Trophoblast cell (in vitro differentiated cells and primary cell): Measurements from ENCODE around the gene ETV7.

Source experiments
- DNase-seq, 2 donors: peaks; one replicate each; pipeline ENCODE4 v3.0.0-alpha.2; 2016
- H2AFZ ChIP-seq: 2 replicates; pipeline ENCODE4 v1.6.1; 2013; ENCODE audit warnings: low read length, moderate library complexity, mild to moderate bottlenecking; ENCODE audit not compliant: insufficient read depth, poor library complexity
- H2AK5ac ChIP-seq: 2 replicates; pipeline ENCODE4 v1.6.1; 2013; ENCODE audit warnings: mild to moderate bottlenecking, low read length
- H2BK120ac ChIP-seq: 2 replicates; pipeline ENCODE4 v1.6.1; 2013; ENCODE audit warnings: low read length, mild to moderate bottlenecking, moderate library complexity; ENCODE audit not compliant: insufficient read depth, poor library complexity
- H2BK12ac ChIP-seq: 2 replicates; pipeline ENCODE4 v1.6.1; 2013; ENCODE audit warnings: mild to moderate bottlenecking, low read length, moderate library complexity
- H2BK5ac ChIP-seq: 2 replicates; pipeline ENCODE4 v1.6.1; 2013; ENCODE audit warnings: low read length, low read depth, moderate library complexity, mild to moderate bottlenecking; ENCODE audit not compliant: poor library complexity
- H3K14ac ChIP-seq: 2 replicates; pipeline ENCODE4 v1.6.1; 2013; ENCODE audit warnings: mild to moderate bottlenecking, low read length
- H3K18ac ChIP-seq: 2 replicates; pipeline ENCODE4 v1.6.1; 2013; ENCODE audit warnings: mild to moderate bottlenecking, low read length
- H3K23ac ChIP-seq: 2 replicates; pipeline ENCODE4 v1.6.1; 2013; ENCODE audit warnings: low read length
- H3K27ac ChIP-seq: 2 replicates; pipeline ENCODE4 v1.5.1; 2013; ENCODE audit warnings: low read depth, mild to moderate bottlenecking, inconsistent platforms, low read length, moderate library complexity
- H3K27me3 ChIP-seq: 2 replicates; pipeline ENCODE4 v1.6.1; 2013; ENCODE audit warnings: inconsistent platforms, mild to moderate bottlenecking, low read length, moderate library complexity; ENCODE audit not compliant: insufficient read depth
- H3K36me3 ChIP-seq, 2 experiments: 1 replicate in 1 of 2; 2 replicates in 1 of 2; pipeline ENCODE4 v1.6.1; 2013; ENCODE audit warnings: low read length in 2 of 2, mild to moderate bottlenecking in 2 of 2, moderate library complexity in 1 of 2; ENCODE audit not compliant: insufficient read depth in 2 of 2, control insufficient read depth in 1 of 2
- H3K4ac ChIP-seq: 2 replicates; pipeline ENCODE4 v1.6.1; 2013; ENCODE audit warnings: low read depth, mild to moderate bottlenecking, low read length, moderate library complexity
- H3K4me1 ChIP-seq, 2 experiments: 1 replicate in 1 of 2; 2 replicates in 1 of 2; pipeline ENCODE4 v1.6.1; 2013; ENCODE audit warnings: low read length in 2 of 2, mild to moderate bottlenecking in 2 of 2, moderate library complexity in 1 of 2; ENCODE audit not compliant: insufficient read depth in 2 of 2, control insufficient read depth in 1 of 2
- H3K4me2 ChIP-seq: 2 replicates; pipeline ENCODE4 v1.6.1; 2013; ENCODE audit warnings: inconsistent platforms, mild to moderate bottlenecking, low read length, moderate library complexity
- H3K4me3 ChIP-seq: 2 replicates; pipeline ENCODE4 v1.5.1; 2013; ENCODE audit warnings: mild to moderate bottlenecking, low read depth, low read length, inconsistent platforms
- H3K79me1 ChIP-seq: one replicate; pipeline ENCODE4 v1.6.1; 2013; ENCODE audit warnings: low read length
- H3K79me2 ChIP-seq: 2 replicates; pipeline ENCODE4 v1.6.1; 2013; ENCODE audit warnings: low read length, mild to moderate bottlenecking; ENCODE audit not compliant: control insufficient read depth, insufficient read depth, poor library complexity
- H3K9ac ChIP-seq: 2 replicates; pipeline ENCODE4 v1.6.1; 2013; ENCODE audit warnings: mild to moderate bottlenecking, low read length
- H3K9me3 ChIP-seq: 2 replicates; pipeline ENCODE4 v1.6.1; 2013; ENCODE audit warnings: low read depth, mild to moderate bottlenecking, control low read depth, inconsistent platforms, low read length; ENCODE audit not compliant: insufficient read depth
- H4K12ac ChIP-seq: 2 replicates; pipeline ENCODE4 v1.6.1; 2013; ENCODE audit warnings: low read depth, mild to moderate bottlenecking, low read length, moderate library complexity
- H4K8ac ChIP-seq: 2 replicates; pipeline ENCODE4 v1.6.1; 2013; ENCODE audit warnings: low read depth, mild to moderate bottlenecking, low read length, moderate library complexity
- H4K91ac ChIP-seq: one replicate; pipeline ENCODE4 v1.6.1; 2013; ENCODE audit warnings: low read depth, mild to moderate bottlenecking, low read length, moderate library complexity
- WGBS: extraction: QIAGEN DNeasy Blood & Tissue Kit; methylation state at CpG from one replicate; pipeline ENCODE4 v1.1.7; 2013; ENCODE audit warnings: missing lambda C conversion rate; ENCODE audit not compliant: insufficient read length, insufficient coverage; ENCODE audit errors: extremely low coverage; 5-methylcytosine and 5-hydroxymethylcytosine counted together

ETV7 gene

GRCh38 chr6:36370638-36371037 lies 16.8 kb downstream of the ETV7 start:
- H2AK5ac ChIP-seq = no peak overlapping the region
- no peak overlapping the region for H3K23ac ChIP-seq
- H3K27ac ChIP-seq = no peak overlapping the region
- no CpG with 5 or more reads among the region's 2 CpGs for WGBS
- no peak overlapping the region for H4K8ac ChIP-seq
- DNase-seq = no peak
- H2BK5ac ChIP-seq = no peak overlapping the region
- H3K14ac ChIP-seq = no peak overlapping the region
- no peak overlapping the region for H4K91ac ChIP-seq
- no peaks in the 10 kb centered on the region for H3K79me1 ChIP-seq
- no peak overlapping the region for H3K18ac ChIP-seq
- H2AFZ ChIP-seq = no peak overlapping the region
- H2BK12ac ChIP-seq = no peak overlapping the region
- no peaks in the 10 kb centered on the region for H3K9me3 ChIP-seq
- H3K4me3 ChIP-seq = no peak overlapping the region
- no peaks in the 10 kb centered on the region for H3K79me2 ChIP-seq
- no peak overlapping the region for H3K9ac ChIP-seq
- no peak overlapping the region for H3K4ac ChIP-seq
- H3K36me3 ChIP-seq = no peaks in the 10 kb centered on the region
- no peak overlapping the region for H2BK120ac ChIP-seq
- no peak overlapping the region for H4K12ac ChIP-seq
- no peaks in the 10 kb centered on the region for H3K27me3 ChIP-seq
- H3K4me1 ChIP-seq = peaks cover 4 to 9% of the 10 kb centered on the region in 2 experiments
- H3K4me2 ChIP-seq = no peak overlapping the region

GRCh38 chr6:36368921-36369865 lies 18.3 kb downstream of the ETV7 start:
- Histone ChIP-seq H3K4me1 (peaks cover 4 to 9% of the 10 kb centered on the region in 2 experiments), H3K4ac (no peak overlapping the region), H2BK120ac (no peak overlapping the region), H3K4me2 (no peak overlapping the region), H3K9ac (no peak overlapping the region), H3K18ac (no peak overlapping the region), H3K27me3 (no peaks in the 10 kb centered on the region), H2AFZ (no peak overlapping the region), H2BK5ac (no peak overlapping the region), H3K79me1 (no peaks in the 10 kb centered on the region), H3K36me3 (no peaks in the 10 kb centered on the region), H3K27ac (no peak overlapping the region), H4K91ac (no peak overlapping the region), H4K8ac (no peak overlapping the region), H2BK12ac (no peak overlapping the region), H3K4me3 (no peak overlapping the region), H3K79me2 (no peaks in the 10 kb centered on the region), H3K14ac (no peak overlapping the region), H4K12ac (no peak overlapping the region), H3K23ac (no peak overlapping the region), H3K9me3 (no peaks in the 10 kb centered on the region), H2AK5ac (no peak overlapping the region)
- peak; percentile 84 to 92 for DNase-seq
- WGBS = no CpG with 5 or more reads among the region's 14 CpGs

GRCh38 chr6:36368421-36368820 lies 19.0 kb downstream of the ETV7 start:
- H3K4ac ChIP-seq = no peak overlapping the region
- H4K91ac ChIP-seq = no peak overlapping the region
- H4K8ac ChIP-seq = no peak overlapping the region
- H3K14ac ChIP-seq = no peak overlapping the region
- H2AFZ ChIP-seq = no peak overlapping the region
- no peaks in the 10 kb centered on the region for H3K36me3 ChIP-seq
- H3K18ac ChIP-seq = no peak overlapping the region
- DNase-seq = no peak
- H2AK5ac ChIP-seq = no peak overlapping the region
- no peak overlapping the region for H3K27ac ChIP-seq
- H3K9ac ChIP-seq = no peak overlapping the region
- no peaks in the 10 kb centered on the region for H3K79me1 ChIP-seq
- peaks cover 4 to 6% of the 10 kb centered on the region in 2 experiments for H3K4me1 ChIP-seq
- no peaks in the 10 kb centered on the region for H3K79me2 ChIP-seq
- no CpG with 5 or more reads among the region's 1 CpG for WGBS
- H2BK120ac ChIP-seq = no peak overlapping the region
- H4K12ac ChIP-seq = no peak overlapping the region
- no peaks in the 10 kb centered on the region for H3K27me3 ChIP-seq
- no peaks in the 10 kb centered on the region for H3K9me3 ChIP-seq
- no peak overlapping the region for H2BK12ac ChIP-seq
- H2BK5ac ChIP-seq = no peak overlapping the region
- no peak overlapping the region for H3K23ac ChIP-seq
- H3K4me2 ChIP-seq = no peak overlapping the region
- no peak overlapping the region for H3K4me3 ChIP-seq

DNA sequence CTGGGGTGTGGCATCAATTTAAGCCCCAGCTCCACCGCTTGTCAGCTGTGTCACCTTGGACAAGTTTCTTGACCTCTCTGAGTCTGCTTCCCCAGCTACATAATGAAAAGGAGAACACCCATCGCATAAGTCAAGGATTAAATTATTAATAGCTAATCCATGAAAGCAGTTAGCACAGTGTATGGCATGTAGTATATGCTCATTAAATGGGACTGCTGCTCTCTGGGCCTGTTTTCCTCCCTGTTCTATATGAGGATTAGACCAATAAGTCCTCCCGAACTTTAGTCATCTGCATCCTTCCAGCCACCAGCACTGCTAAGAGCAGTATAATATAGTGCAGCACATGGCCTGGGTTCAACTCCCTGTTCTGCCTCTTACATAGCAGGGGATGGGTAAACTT lies 19.7 kb downstream of the ETV7 start:
- Histone ChIP-seq H2AK5ac (no peak overlapping the region), H3K9ac (no peak overlapping the region), H3K4ac (no peak overlapping the region), H2BK12ac (no peak overlapping the region), H3K79me2 (no peaks in the 10 kb centered on the region), H3K27ac (no peak overlapping the region), H4K91ac (no peak overlapping the region), H3K23ac (no peak overlapping the region), H3K79me1 (no peaks in the 10 kb centered on the region), H3K18ac (no peak overlapping the region), H3K4me1 (peaks cover 4 to 6% of the 10 kb centered on the region in 2 experiments), H2AFZ (no peak overlapping the region), H3K27me3 (no peaks in the 10 kb centered on the region), H3K4me3 (no peak overlapping the region), H3K4me2 (no peak overlapping the region), H4K12ac (no peak overlapping the region), H2BK5ac (no peak overlapping the region), H3K36me3 (no peaks in the 10 kb centered on the region), H3K9me3 (no peaks in the 10 kb centered on the region), H4K8ac (no peak overlapping the region), H3K14ac (no peak overlapping the region), H2BK120ac (no peak overlapping the region)
- DNase-seq = no peak
- WGBS = no CpG with 5 or more reads among the region's 3 CpGs
